ENCODE data around the gene USP17L19. TPM values are rescaled to one million over a fixed set of nuclear protein-coding genes. Genes with fewer than 3 reads are reported as not detected.

Gene USP17L19
- total and polyA plus RNA-seq, 2 experiments from 2014 or later: not detected

Other genes with a start within 250 kb of the USP17L19 start
- gene FAM90A26, start 83.0 kb upstream of the USP17L19 start, total RNA-seq (2014; rRNA removed; shearing (Covaris generic)): not detected in 2 replicates
- not detected in 2 replicates for gene FAM90A26, start 83.0 kb upstream of the USP17L19 start, polyA plus RNA-seq (2016; fragmentation: Nextera tagmentation; extraction: Ambion mirVana)
- gene USP17L10, start 42.7 kb upstream of the USP17L19 start, total RNA-seq (2014; rRNA removed; shearing (Covaris generic)): not detected in 2 replicates
- not detected in 2 replicates for gene USP17L10, start 42.7 kb upstream of the USP17L19 start, polyA plus RNA-seq (2016; fragmentation: Nextera tagmentation; extraction: Ambion mirVana)
- not detected in 2 replicates for gene USP17L11, start 38.0 kb upstream of the USP17L19 start, total RNA-seq (2014; rRNA removed; shearing (Covaris generic))
- gene USP17L11, start 38.0 kb upstream of the USP17L19 start, polyA plus RNA-seq (2016; fragmentation: Nextera tagmentation; extraction: Ambion mirVana): not detected in 2 replicates
- not detected in 2 replicates for gene USP17L12, start 33.2 kb upstream of the USP17L19 start, total RNA-seq (2014; rRNA removed; shearing (Covaris generic))
- gene USP17L12, start 33.2 kb upstream of the USP17L19 start, polyA plus RNA-seq (2016; fragmentation: Nextera tagmentation; extraction: Ambion mirVana): not detected in 2 replicates
- gene USP17L13, start 28.5 kb upstream of the USP17L19 start, total RNA-seq (2014; rRNA removed; shearing (Covaris generic)): not detected in 2 replicates
- not detected in 2 replicates for gene USP17L13, start 28.5 kb upstream of the USP17L19 start, polyA plus RNA-seq (2016; fragmentation: Nextera tagmentation; extraction: Ambion mirVana)
- gene USP17L15, start 19.0 kb upstream of the USP17L19 start, total RNA-seq (2014; rRNA removed; shearing (Covaris generic)): not detected in 2 replicates
- not detected in 2 replicates for gene USP17L15, start 19.0 kb upstream of the USP17L19 start, polyA plus RNA-seq (2016; fragmentation: Nextera tagmentation; extraction: Ambion mirVana)
- gene USP17L17, start 9.5 kb upstream of the USP17L19 start, total RNA-seq (2014; rRNA removed; shearing (Covaris generic)): not detected in 2 replicates
- not detected in 2 replicates for gene USP17L17, start 9.5 kb upstream of the USP17L19 start, polyA plus RNA-seq (2016; fragmentation: Nextera tagmentation; extraction: Ambion mirVana)
- gene USP17L18, start 4.7 kb upstream of the USP17L19 start, total RNA-seq (2014; rRNA removed; shearing (Covaris generic)): not detected in 2 replicates
- gene USP17L18, start 4.7 kb upstream of the USP17L19 start, polyA plus RNA-seq (2016; fragmentation: Nextera tagmentation; extraction: Ambion mirVana): not detected in 2 replicates
- not detected in 2 replicates for gene USP17L20, start 4.7 kb downstream of the USP17L19 start, total RNA-seq (2014; rRNA removed; shearing (Covaris generic))
- gene USP17L20, start 4.7 kb downstream of the USP17L19 start, polyA plus RNA-seq (2016; fragmentation: Nextera tagmentation; extraction: Ambion mirVana): not detected in 2 replicates
- not detected in 2 replicates for gene USP17L21, start 9.5 kb downstream of the USP17L19 start, total RNA-seq (2014; rRNA removed; shearing (Covaris generic))
- gene USP17L21, start 9.5 kb downstream of the USP17L19 start, polyA plus RNA-seq (2016; fragmentation: Nextera tagmentation; extraction: Ambion mirVana): not detected in 2 replicates
- gene USP17L22, start 14.2 kb downstream of the USP17L19 start, total RNA-seq (2014; rRNA removed; shearing (Covaris generic)): not detected in 2 replicates
- not detected in 2 replicates for gene USP17L22, start 14.2 kb downstream of the USP17L19 start, polyA plus RNA-seq (2016; fragmentation: Nextera tagmentation; extraction: Ambion mirVana)
- gene USP17L24, start 71.8 kb downstream of the USP17L19 start, total RNA-seq (2014; rRNA removed; shearing (Covaris generic)): not detected in 2 replicates
- not detected in 2 replicates for gene USP17L24, start 71.8 kb downstream of the USP17L19 start, polyA plus RNA-seq (2016; fragmentation: Nextera tagmentation; extraction: Ambion mirVana)
- not detected in 2 replicates for gene USP17L25, start 76.5 kb downstream of the USP17L19 start, total RNA-seq (2014; rRNA removed; shearing (Covaris generic))
- not detected in 2 replicates for gene USP17L25, start 76.5 kb downstream of the USP17L19 start, polyA plus RNA-seq (2016; fragmentation: Nextera tagmentation; extraction: Ambion mirVana)
- gene USP17L26, start 81.3 kb downstream of the USP17L19 start, total RNA-seq (2014; rRNA removed; shearing (Covaris generic)): not detected in 2 replicates
- gene USP17L26, start 81.3 kb downstream of the USP17L19 start, polyA plus RNA-seq (2016; fragmentation: Nextera tagmentation; extraction: Ambion mirVana): not detected in 2 replicates
- not detected in 2 replicates for gene USP17L5, start 86.0 kb downstream of the USP17L19 start, total RNA-seq (2014; rRNA removed; shearing (Covaris generic))
- not detected in 2 replicates for gene USP17L5, start 86.0 kb downstream of the USP17L19 start, polyA plus RNA-seq (2016; fragmentation: Nextera tagmentation; extraction: Ambion mirVana)
- gene USP17L27, start 90.8 kb downstream of the USP17L19 start, total RNA-seq (2014; rRNA removed; shearing (Covaris generic)): not detected in 2 replicates
- not detected in 2 replicates for gene USP17L27, start 90.8 kb downstream of the USP17L19 start, polyA plus RNA-seq (2016; fragmentation: Nextera tagmentation; extraction: Ambion mirVana)
- gene USP17L28, start 95.5 kb downstream of the USP17L19 start, total RNA-seq (2014; rRNA removed; shearing (Covaris generic)): not detected in 2 replicates
- gene USP17L28, start 95.5 kb downstream of the USP17L19 start, polyA plus RNA-seq (2016; fragmentation: Nextera tagmentation; extraction: Ambion mirVana): not detected in 2 replicates
- not detected in 2 replicates for gene USP17L29, start 100.3 kb downstream of the USP17L19 start, total RNA-seq (2014; rRNA removed; shearing (Covaris generic))
- gene USP17L29, start 100.3 kb downstream of the USP17L19 start, polyA plus RNA-seq (2016; fragmentation: Nextera tagmentation; extraction: Ambion mirVana): not detected in 2 replicates
- not detected in 2 replicates for gene USP17L30, start 109.8 kb downstream of the USP17L19 start, total RNA-seq (2014; rRNA removed; shearing (Covaris generic))
- not detected in 2 replicates for gene USP17L30, start 109.8 kb downstream of the USP17L19 start, polyA plus RNA-seq (2016; fragmentation: Nextera tagmentation; extraction: Ambion mirVana)
- gene DEFB131A, start 191.0 kb downstream of the USP17L19 start, total RNA-seq (2014; rRNA removed; shearing (Covaris generic)): not detected in 2 replicates
- not detected in 2 replicates for gene DEFB131A, start 191.0 kb downstream of the USP17L19 start, polyA plus RNA-seq (2016; fragmentation: Nextera tagmentation; extraction: Ambion mirVana)

Data from GM23248 (cell line).